Breast epithelium (tissue), 3 donors: ENCODE measurements around the gene F11R.

Experiments used
- CTCF ChIP-seq, 3 donors: fragments of 450-650 bp; IDR thresholded peaks; one replicate each; pipeline ENCODE4 v1.5.1; 2016 to 2017; ENCODE audit warnings: antibody characterized with exemption in 3 of 3, mild to moderate bottlenecking in 3 of 3, moderate library complexity in 3 of 3
- POLR2A ChIP-seq: fragments of 450-650 bp; IDR thresholded peaks from one replicate; pipeline ENCODE4 v1.6.1; 2016; ENCODE audit warnings: antibody characterized with exemption, mild to moderate bottlenecking, moderate library complexity

- peak; percentile 41 for TF ChIP-seq POLR2A
- peak; percentile 30 to 72 (median 44) for TF ChIP-seq CTCF (IDR thresholded peaks at IDR 0.05)
Measured at GRCh38 chr1:161020509-161021164, at the start of gene F11R.
